Stimulated activated CD8-positive, alpha-beta memory T cell treated with anti-CD3 and anti-CD28 coated beads, Interleukin-7, amount 100 ng/mL, for 4 hours (primary cell): ENCODE measurements around the gene RBM38.
"Not testable (repeated sequence)": the region's sequence is repeated elsewhere in the genome, so short reads cannot be mapped to it uniquely, and the experiment has no call there.

ENCODE experiments used
- DNase-seq, 2 donors: peaks; one replicate each; pipeline ENCODE4 v3.0.0-alpha.2; 2020; ENCODE audit warnings: low read depth in 2 of 2

The RBM38 gene

DNA sequence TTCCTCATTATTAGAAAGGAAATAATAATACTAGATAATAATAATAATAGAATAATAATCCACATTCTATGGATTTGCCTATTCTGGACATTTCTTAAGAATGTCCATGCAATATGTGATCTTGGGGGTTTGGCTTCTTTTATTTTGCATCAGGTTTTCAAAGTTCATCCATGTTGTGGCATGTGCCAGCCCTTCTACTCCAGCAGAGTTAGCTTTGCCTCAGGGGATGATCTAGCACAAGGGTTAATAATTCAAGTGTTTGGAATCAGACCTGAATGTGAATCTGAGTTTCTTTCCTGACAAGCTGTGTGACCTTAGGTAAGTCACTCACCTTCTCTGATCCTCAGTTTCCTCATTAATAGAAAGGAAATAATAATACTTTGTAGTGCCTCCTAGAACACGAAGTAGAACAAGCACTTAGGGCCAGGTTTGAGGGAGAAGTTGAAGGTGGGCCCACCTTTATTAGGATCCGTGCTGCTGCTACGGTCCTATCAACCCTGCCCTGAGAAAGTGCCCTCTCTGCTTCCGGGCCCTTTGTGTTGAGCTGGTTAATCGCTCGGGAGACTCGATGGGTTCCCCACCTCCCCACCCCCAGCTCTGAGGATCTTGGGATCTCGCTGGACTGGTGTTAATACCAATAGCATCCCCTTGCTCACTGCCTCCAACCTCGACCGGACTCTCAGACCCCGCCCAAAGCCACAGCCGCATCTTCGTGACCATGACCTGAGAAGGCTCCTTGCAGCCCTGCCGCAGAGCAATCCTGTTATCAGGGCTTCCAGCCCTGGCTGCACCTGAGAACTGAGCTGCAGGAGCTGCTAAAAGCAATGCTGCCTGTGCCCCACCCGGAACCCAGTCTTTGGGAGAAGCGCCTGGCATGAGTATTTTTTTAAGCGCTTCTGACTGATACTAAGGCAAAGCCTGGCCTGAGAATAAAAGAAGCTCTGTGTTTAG, 26.9 kb downstream of the RBM38 start:
- no peak for DNase-seq

DNA sequence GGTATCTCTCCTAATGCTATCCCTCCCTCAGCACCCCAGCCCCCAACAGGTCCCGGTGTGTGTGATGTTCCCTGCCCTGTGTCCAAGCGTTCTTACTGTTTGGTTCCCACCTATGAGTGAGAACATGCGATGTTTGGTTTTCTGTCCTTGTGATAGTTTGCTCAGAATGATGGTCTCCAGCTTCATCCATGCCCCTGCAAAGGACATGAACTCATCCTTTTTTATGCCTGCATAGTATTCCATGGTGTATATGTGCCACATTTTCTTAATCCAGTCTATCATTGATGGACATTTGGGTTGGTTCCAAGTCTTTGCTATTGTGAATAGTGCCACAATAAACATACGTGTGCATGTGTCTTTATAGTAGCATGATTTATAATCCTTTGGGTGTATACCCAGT, 28.3 kb downstream of the RBM38 start:
- DNase-seq: not testable (repeated sequence)

DNA sequence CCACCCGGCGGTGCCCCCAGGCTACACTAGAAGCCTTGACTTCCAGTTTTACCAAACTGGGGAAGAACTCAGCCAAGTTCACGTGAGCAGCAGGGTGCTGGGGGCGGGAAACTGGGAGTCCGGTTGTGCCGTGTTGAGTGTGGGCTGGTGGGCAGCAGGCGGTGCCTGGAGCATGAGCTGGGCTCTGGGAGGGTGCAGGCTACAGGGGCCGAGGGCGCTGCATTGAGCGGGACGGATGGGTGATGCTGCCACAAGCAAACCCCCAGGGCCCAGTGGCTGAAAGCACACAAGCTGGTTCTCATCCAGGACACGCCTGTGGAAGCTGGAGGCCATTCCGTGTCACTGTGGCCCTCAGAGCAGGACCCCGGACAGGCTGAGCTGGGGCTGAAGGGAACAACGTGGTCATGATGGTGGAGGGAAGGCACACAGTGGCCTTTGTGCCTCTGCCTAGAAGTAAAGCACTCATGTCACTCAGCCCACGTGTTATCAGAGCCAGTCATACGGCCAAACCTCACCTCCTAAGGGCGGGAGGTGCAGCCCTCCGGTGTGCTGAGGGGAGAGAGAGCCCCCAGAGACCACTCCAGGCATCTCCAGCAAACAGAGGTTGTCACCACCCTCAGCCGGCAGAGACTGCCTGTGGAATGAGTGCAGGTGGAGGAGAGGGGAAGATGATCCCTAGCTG, 29.5 kb downstream of the RBM38 start:
- no peak for DNase-seq

GRCh38 chr20:57421253-57422220, 30.3 kb downstream of the RBM38 start:
- DNase-seq: no peak

DNA sequence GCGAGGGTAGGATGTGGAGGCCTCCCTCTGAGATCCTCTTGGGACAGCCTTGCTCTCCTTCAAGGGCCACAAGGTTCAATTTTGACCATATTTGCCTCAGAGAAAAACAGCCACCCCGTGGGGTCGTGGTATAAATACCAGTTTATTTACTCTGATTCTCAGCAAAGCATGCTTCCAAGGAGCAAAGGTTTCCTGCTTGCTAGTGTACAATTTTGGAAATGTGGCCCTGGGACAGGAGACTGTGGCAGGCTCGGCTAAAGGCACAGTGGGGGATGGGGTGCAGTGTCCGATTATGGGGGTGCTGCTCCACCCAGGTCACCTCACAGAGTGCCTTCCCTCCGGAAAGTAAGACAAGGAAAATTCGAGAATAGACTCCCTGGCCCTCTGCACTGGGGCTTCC, 31.1 kb downstream of the RBM38 start:
- no peak for DNase-seq

DNA sequence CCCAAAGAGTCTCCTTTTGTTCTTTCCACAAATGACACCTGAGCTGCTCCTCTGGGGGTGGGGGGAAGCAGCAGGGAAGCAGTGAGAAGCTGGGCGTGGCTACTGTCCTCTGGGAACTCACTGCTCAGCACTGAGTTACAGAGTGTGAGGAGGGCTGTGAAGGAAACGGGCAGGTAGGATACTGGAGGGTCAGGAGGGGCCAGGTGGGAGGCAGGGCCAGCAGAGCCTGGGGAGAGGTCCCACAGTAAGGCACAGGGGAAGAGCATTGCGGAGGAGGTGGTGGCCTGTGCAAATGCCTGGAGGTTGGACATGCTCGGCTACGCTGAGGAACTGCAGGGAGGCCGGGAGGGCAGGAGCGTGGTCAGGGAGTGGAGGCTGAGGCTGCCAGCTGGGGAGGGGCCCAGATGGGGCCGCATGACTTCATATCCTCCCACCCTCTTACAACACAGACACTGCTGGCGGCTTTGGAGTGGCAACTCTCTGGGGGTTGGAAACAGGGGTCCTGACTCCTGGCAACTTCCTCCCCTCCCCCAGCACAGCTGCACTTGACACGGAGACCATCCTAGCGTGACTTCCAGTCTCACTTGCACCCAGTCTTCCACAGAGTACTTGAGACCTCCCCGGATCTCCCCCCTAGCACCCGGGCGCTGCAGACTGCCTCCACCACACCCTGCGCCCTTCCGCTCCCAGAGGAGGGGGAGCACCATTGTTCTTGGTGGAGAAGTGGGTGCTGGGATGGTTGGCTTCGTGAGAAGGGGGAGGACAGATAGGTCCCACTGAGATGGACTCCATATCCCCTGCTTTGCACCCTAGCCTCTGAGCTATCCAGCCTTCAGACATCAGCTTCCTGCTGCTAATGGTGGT, 34.2 kb downstream of the RBM38 start:
- DNase-seq: no peak

DNA sequence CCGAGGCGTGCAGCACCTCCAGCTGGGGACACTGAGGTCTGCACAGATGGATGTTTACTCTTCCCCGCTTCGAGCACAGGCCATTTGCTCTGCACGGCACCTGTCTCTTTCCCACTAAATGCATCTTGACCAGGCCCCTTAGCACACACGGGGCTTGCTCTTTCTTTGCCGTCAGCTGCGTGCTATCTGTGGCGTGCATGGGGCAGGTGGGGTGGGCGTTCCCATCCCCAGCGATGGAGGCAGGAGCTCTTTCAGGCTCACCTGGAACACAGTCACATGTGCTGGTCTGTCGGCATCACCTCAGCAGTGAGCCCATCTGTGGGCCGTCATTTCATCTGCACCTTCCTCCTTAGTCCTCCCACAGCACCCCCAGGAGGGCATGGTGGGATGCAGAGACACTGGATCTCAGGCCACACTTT, 35.1 kb downstream of the RBM38 start:
- no peak for DNase-seq

DNA sequence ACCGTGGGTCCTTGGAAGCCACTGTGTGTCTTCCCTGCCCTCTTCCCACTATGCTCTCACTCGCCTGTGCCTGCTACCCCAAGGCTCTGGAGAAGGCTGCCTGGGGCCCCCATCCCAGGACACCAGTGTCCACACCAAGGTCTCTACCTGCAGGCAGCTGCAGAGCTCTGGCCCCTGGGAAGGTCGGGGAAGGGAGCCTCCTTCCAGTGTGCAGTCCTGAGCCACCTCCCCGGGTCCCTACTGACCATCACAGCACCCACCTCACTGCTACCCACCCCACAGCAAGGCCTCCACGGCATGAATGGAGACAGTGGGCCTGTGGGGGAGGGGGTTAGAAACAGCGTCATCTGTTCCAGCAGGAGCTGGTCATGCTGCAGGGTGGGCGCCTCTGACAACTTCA, 35.6 kb downstream of the RBM38 start:
- no peak for DNase-seq

DNA sequence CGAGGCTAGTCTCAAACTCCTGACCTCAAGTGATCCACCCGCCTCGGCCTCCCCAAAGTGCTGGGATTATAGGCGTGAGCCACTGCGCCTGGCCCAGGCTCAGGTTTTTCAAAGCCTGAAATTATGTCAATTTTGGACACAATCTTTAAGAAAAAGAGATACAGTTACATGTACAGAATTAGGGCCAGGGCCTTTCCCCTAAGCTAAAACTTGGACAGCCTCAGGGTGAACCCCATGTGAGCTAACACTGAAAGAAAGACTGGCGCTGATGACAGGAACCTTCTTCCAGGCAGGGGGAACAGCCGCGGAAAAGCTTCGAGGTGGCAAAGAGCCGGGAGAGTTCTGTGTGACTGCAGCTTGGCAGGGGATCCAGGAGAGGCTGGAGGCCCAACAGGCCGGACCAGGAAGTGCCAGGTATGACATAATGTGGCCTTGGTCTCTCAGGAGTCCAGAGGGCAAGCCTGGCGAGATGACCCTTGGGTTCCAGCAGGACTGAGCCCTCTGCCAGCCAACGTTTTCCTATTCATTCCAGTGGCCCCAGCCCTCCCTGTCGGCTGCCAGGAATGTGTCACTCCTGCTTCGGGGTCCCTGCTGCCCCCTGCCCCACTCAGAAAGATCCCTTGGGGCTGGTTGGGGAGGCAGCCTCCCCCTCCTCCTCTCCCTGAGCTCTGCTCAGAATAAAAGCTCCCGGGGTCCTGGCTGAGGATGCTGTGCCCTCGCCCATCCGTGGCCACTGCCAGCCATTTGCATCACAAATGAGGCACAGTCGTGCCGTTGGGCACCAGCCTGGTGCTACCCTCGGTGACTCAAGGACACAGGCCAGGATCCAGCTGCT, 37.3 kb downstream of the RBM38 start:
- DNase-seq: no peak

- no peak for DNase-seq
These were observed 37.9 kb downstream of the RBM38 start for GRCh38 chr20:57429159-57429496.

- no peak for DNase-seq
These were observed 38.5 kb downstream of the RBM38 start for GRCh38 chr20:57429580-57430200.

DNA sequence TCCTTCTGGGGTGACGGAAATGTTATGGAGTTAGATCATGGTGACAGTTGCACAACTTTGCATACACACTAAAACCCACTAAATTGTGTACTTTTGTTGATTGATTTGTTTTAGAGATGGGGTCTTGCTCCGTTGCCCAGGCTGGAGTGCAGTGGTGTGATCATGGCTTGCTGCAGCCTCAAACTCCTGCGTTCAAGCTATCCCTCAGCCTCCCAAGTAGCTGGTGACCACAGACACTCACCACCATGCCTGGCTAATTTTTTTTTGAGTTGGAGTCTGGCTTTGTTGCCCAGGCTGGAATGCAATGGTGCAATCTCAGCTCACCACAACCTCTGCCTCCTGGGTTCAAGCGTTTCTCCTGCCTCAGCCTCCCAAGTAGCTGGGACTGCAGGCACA, 39.0 kb downstream of the RBM38 start:
- not testable (repeated sequence) for DNase-seq

- no peak for DNase-seq
These were observed 40.3 kb downstream of the RBM38 start for GRCh38 chr20:57431539-57431835.

DNA sequence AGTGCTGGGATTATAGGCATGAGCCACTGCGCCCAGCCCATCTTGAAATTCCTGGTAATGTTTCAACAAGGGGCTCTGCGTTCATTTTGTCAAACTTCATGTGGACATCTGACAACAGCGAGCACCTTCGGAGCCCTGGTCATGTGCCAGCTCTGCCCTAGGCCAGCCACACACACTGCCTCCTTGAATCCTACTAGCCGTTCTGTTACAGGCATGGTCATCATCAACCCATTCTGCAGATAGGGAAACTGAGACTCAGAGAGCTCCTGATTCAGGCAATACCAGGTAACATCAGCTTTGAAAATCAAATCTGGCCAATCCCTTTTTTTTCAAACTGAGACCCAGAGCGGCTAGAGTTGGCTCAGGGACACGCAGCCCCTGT, 41.3 kb downstream of the RBM38 start:
- no peak for DNase-seq

GRCh38 chr20:57432862-57433491, 41.8 kb downstream of the RBM38 start:
- peak; percentile 50 to 51 for DNase-seq

- peak in 1 of 2 donors; percentile 20 for DNase-seq
These were observed 42.6 kb downstream of the RBM38 start for GRCh38 chr20:57433657-57434389.

- DNase-seq: no peak
These were observed 43.1 kb downstream of the RBM38 start for GRCh38 chr20:57434390-57434700.

- no peak for DNase-seq
These were observed 43.9 kb downstream of the RBM38 start for GRCh38 chr20:57435105-57435497.
